VCaP (cell line): Measurements from ENCODE around the gene UNC45B.

Experiments used
- H3K27ac ChIP-seq: fragments of 450-650 bp; 2 replicates; pipeline ENCODE4 v1.5.1; 2017
- CTCF ChIP-seq: fragments of 450-650 bp; conservative IDR thresholded peaks from 2 replicates; pipeline ENCODE4 v1.5.1; 2017; ENCODE audit warnings: mild to moderate bottlenecking, moderate library complexity

UNC45B gene

DNA sequence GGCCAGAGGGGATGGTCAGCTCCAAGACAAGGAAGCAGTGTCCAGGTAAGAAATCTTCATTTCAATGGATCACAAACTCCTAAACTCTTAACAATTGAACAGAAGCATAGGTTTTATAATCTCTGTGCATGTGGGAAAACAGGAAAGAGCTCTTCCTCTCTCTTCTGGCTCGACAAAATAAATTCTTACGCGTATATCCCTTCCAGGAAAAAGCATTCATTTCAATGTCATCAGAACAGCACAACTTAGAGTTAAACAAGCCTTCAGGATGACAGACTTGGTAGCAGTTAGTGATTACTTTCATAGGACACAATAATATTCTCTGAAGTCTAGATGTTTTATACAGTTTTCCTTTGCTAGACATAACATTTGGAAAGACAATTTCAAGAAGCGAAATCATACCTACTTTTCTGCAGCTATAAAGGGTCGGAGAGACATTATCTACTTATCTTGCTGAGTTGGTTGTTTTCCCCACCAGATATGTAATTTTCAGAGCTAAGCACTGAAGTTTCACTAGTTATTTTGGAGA is 65.9 kb downstream of the UNC45B start:
- no peak overlapping the region for H3K27ac ChIP-seq

DNA sequence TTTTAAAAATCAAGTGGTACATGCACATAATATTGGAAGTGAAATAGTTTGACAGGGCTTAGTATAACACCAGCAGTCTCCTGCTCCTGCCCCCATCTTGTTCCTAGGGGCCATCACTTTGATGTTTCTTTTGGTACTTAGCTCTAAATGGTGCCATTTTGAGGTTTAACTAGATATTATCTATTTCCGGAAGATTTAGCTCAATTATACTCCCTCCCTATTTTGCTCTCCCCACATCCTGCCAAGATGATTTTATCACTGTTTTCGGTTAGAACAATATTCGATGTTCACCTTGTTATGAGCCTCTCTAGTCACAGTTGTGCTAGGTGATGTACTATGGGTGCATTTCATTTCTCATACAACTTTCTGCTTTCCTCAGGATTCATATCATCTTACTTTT is 66.6 kb downstream of the UNC45B start:
- no peak for TF ChIP-seq CTCF
- H3K27ac ChIP-seq, result no peak overlapping the region

More for the DNA sequence above, 65.9 kb downstream of the UNC45B start:
- no peak for TF ChIP-seq CTCF

DNA sequence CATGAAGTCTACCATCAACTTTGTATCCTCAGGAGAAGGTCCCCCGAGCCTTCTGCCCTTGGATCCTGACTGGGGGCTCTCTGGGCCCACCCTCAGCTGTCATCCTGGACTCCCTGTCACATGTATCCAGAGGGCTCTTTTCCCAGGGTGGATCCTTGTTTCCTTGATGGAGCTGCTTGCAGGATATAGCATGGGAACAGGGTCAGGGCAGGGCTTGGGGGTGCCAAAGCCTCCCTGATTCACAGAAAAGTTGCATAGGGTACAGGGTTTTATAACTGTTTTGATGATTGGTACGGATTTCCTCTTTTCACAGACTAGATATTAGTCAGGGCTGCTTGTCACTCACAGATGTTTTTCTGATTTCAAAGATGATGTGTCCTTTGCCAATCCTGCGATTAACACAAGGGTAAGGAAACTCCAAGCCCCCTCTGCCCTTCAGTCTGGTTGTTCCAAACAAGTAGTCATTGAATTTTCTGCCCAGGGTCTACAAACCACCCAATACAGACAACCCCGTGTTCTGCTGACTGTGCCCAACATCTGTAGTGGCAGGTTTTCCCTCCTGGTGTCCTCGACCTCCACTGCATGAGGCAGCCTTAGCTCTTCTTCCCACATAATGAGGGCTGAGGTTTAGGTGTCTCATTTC is 67.1 kb downstream of the UNC45B start:
- H3K27ac ChIP-seq, result no peak overlapping the region
- TF ChIP-seq CTCF, result no peak

DNA sequence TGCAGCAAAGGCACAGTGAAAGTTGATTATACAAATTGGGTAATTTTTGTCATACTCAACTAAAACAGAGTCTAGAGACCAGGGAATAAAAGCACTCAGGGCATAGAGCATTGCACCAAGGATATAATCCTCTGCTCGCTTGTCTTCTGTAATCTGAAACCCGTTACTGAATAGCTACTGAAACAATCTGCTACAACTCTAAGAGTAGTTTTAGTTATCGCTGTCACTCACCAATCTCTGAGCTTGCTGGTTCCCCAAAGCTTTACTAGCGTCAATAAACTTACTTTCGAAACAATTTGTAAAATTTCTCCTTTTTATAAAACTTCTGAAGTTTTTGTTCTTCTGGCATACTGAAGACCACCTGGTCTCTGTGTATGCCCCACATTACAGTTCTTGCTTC is 69.5 kb downstream of the UNC45B start:
- TF ChIP-seq CTCF, result no peak
- no peak overlapping the region for H3K27ac ChIP-seq

- H3K27ac ChIP-seq, result no peak overlapping the region
- no peak for TF ChIP-seq CTCF
Observed at GRCh38 chr17:35218915-35219314, 71.3 kb downstream of the UNC45B start.

- no peak overlapping the region for H3K27ac ChIP-seq
- no peak for TF ChIP-seq CTCF
Observed at GRCh38 chr17:35222452-35222851, 74.8 kb downstream of the UNC45B start.

GRCh38 chr17:35224436-35224835 is 76.8 kb downstream of the UNC45B start:
- no peak overlapping the region for H3K27ac ChIP-seq

More at GRCh38 chr17:35224436-35224835, 76.8 kb downstream of the UNC45B start:
- no peak for TF ChIP-seq CTCF
